Thoracic aorta (tissue), 2 donors: Measurements from ENCODE around the gene EPHB6. TPM values are rescaled to one million over a fixed set of nuclear protein-coding genes. Genes with fewer than 3 reads are reported as not detected.

Source experiments
- ATAC-seq: fragments of 150-250 bp; one replicate; pipeline ENCODE4 v1.8.0; 2017; ENCODE audit warnings: low read depth; ENCODE audit not compliant: insufficient number of reproducible peaks, low FRiP score
- DNase-seq: peaks from one replicate; pipeline ENCODE4 v3.0.0-alpha.2; 2020; ENCODE audit warnings: low spot score
- H3K27ac ChIP-seq, 2 donors: fragments of 200-600 bp; sonication (generic); 1 replicate in 1 of 2; 2 replicates in 1 of 2; pipeline ENCODE4 v1.5.1; 2016; ENCODE audit warnings: mild to moderate bottlenecking in 2 of 2, moderate library complexity in 2 of 2
- H3K27me3 ChIP-seq: fragments of 200-600 bp; sonication (generic); replicated peaks from 2 replicates; pipeline ENCODE4 v1.6.0; 2016; ENCODE audit warnings: mild to moderate bottlenecking; ENCODE audit not compliant: insufficient read depth
- H3K36me3 ChIP-seq: fragments of 200-600 bp; sonication (generic); one replicate; pipeline ENCODE4 v1.5.1; 2016
- H3K4me1 ChIP-seq, 2 donors: fragments of 200-600 bp; sonication (generic); 1 replicate in 1 of 2; 2 replicates in 1 of 2; pipeline versions ENCODE4 v1.5.1 to v1.6.0; 2016; ENCODE audit warnings: low read depth in 2 of 2, mild to moderate bottlenecking in 1 of 2; ENCODE audit not compliant: control insufficient read depth in 1 of 2
- H3K4me3 ChIP-seq: fragments of 200-600 bp; sonication (generic); 2 replicates; pipeline ENCODE4 v1.5.1; 2016; ENCODE audit warnings: mild to moderate bottlenecking
- H3K9me3 ChIP-seq: fragments of 200-600 bp; sonication (generic); 2 replicates; pipeline ENCODE4 v1.5.1; 2016
- CTCF ChIP-seq: fragments of 200-600 bp; sonication (generic); IDR thresholded peaks from one replicate; pipeline ENCODE4 v1.5.1; 2019; ENCODE audit warnings: antibody characterized with exemption
- total RNA-seq, 2 donors: library from RNA; depleted of rRNA; stranded (reverse); fragments of >200 nt; gene quantifications; one replicate each; pipeline versions ENCODE4 v1.1.0 to v1.2.3, GENCODE V29; 2016

EPHB6 gene
- total RNA-seq, 2 donors from 2014 or later, result 25.3 to 30.5 TPM

- ATAC-seq, result no peak
- H3K9me3 ChIP-seq, result peaks cover 4% of the 10 kb centered on the region
- no peak for TF ChIP-seq CTCF
- H3K27ac ChIP-seq, result no peak overlapping the region
- no peak overlapping the region for H3K4me3 ChIP-seq
- no peaks in the 10 kb centered on the region for H3K27me3 ChIP-seq
- DNase-seq, result no peak
- no peaks in the 10 kb centered on the region for H3K36me3 ChIP-seq
- H3K4me1 ChIP-seq, result no peaks in the 10 kb centered on the region
These were observed 35.3 kb upstream of the EPHB6 start for GRCh38 chr7:142819530-142819929.

GRCh38 chr7:142822714-142823113 is 32.2 kb upstream of the EPHB6 start:
- Histone ChIP-seq H3K27me3 (no peaks in the 10 kb centered on the region), H3K9me3 (peaks cover 9% of the 10 kb centered on the region), H3K4me1 (no peaks in the 10 kb centered on the region), H3K36me3 (no peaks in the 10 kb centered on the region), H3K4me3 (no peak overlapping the region), H3K27ac (no peak overlapping the region)
- DNase-seq (no peak), ATAC-seq (no peak)
- TF ChIP-seq CTCF, result no peak

GRCh38 chr7:142827951-142828500 is 26.9 kb upstream of the EPHB6 start:
- H3K27ac ChIP-seq, result no peak overlapping the region
- TF ChIP-seq CTCF, result no peak
- H3K27me3 ChIP-seq, result no peaks in the 10 kb centered on the region
- ATAC-seq (no peak), DNase-seq (no peak)
- H3K4me3 ChIP-seq, result no peak overlapping the region
- peaks cover 9% of the 10 kb centered on the region for H3K9me3 ChIP-seq
- no peaks in the 10 kb centered on the region for H3K36me3 ChIP-seq
- H3K4me1 ChIP-seq, result no peaks in the 10 kb centered on the region

GRCh38 chr7:142832417-142832816 is 22.5 kb upstream of the EPHB6 start:
- Histone ChIP-seq H3K9me3 (no peaks in the 10 kb centered on the region), H3K4me3 (no peak overlapping the region), H3K36me3 (no peaks in the 10 kb centered on the region), H3K27me3 (no peaks in the 10 kb centered on the region), H3K27ac (no peak overlapping the region), H3K4me1 (no peaks in the 10 kb centered on the region)
- TF ChIP-seq CTCF, result no peak
- no peak for DNase-seq
- no peak for ATAC-seq

GRCh38 chr7:142833174-142834048 is 21.5 kb upstream of the EPHB6 start:
- H3K9me3 ChIP-seq, result no peaks in the 10 kb centered on the region
- ATAC-seq, result no peak
- no peak for TF ChIP-seq CTCF

More at GRCh38 chr7:142833174-142834048, 21.5 kb upstream of the EPHB6 start:
- Histone ChIP-seq H3K27me3 (no peaks in the 10 kb centered on the region), H3K4me3 (no peak overlapping the region), H3K36me3 (no peaks in the 10 kb centered on the region), H3K27ac (no peak overlapping the region), H3K4me1 (no peaks in the 10 kb centered on the region)
- DNase-seq, result no peak
